ENCODE data around the gene DEPP1. TPM values are rescaled to one million over a fixed set of nuclear protein-coding genes. Genes with fewer than 3 reads are reported as not detected.

DEPP1 gene
- total and polyA plus RNA-seq, 2 of the 13 experiments (the other 11 are each of a cell fraction or from before 2014, with no cell fraction given), result 14.8 to 270 TPM

DNA sequence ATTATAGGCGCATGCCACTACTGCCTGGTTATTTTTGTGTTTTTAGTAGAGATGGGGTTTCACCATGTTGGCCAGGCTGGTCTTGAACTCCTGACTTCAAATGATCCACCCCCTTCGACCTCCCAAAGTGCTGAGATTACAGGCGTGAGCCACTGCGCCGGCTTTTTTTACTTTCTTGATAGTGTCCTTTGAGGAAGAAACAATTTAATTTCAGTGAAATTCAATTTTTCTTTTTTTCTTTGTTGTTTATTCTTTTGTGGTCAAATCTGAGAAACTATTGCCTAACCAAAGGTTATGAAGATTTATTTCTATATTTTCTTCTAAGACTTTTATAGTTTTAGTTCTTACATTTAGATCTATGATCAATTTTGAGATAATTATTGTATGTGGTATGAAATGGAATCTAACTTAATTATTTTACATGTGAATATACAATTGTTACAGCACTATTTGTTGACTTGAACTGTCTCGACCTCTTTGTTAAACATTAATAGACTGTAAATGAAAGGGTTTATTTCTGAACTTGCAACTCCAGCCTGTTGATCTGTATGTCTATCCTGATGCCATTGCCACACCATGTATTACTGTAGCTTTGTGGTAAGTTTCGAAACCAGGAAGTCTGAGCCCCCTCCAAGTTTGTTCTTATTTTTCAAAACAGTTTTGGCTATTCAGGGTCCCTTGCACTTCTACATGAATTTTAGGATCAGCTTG, 38.8 kb downstream of the DEPP1 start (continued):
- TF ChIP-seq, protein P1, sequence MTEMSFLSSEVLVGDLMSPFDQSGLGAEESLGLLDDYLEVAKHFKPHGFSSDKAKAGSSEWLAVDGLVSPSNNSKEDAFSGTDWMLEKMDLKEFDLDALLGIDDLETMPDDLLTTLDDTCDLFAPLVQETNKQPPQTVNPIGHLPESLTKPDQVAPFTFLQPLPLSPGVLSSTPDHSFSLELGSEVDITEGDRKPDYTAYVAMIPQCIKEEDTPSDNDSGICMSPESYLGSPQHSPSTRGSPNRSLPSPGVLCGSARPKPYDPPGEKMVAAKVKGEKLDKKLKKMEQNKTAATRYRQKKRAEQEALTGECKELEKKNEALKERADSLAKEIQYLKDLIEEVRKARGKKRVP (CRISPR knock-in tag; IDR thresholded peaks at IDR 0.05), result peak in 1 of 2 experiments; percentile 45; a peak in 1 of 4 replicates
- TF ChIP-seq NR2C2 (CRISPR knock-in tag; IDR thresholded peaks at IDR 0.05; ENCODE audit: borderline replicate concordance) (peak; percentile 24; the same call in 1 of the 2 replicates), MATR3 (CRISPR knock-in tag; IDR thresholded peaks at IDR 0.05) (no peak), MED1 (CRISPR knock-in tag; IDR thresholded peaks at IDR 0.05) (peak; percentile 78), GABPA (IDR thresholded peaks at IDR 0.05; ENCODE audit: low read depth, low read length) (no peak), GABPA (CRISPR knock-in tag; IDR thresholded peaks at IDR 0.05; ENCODE audit: low read depth) (no peak), ATRX (CRISPR knock-in tag; IDR thresholded peaks at IDR 0.05; ENCODE audit: borderline replicate concordance) (no peak), CHD2 (IDR thresholded peaks at IDR 0.05; ENCODE audit: low read depth, low read length) (no peak), PHF8 (CRISPR knock-in tag; IDR thresholded peaks at IDR 0.05) (no peak), POLR2AphosphoS5 (IDR thresholded peaks at IDR 0.05; ENCODE audit: low read depth, low read length) (no peak), HOXA9 (CRISPR knock-in tag; IDR thresholded peaks at IDR 0.05; ENCODE audit: borderline replicate concordance) (no peak), HOXD1 (CRISPR knock-in tag; IDR thresholded peaks at IDR 0.05) (0 out of 2 replicates have a peak, but pooled peaks have one; percentile 57), NCOA2 (CRISPR knock-in tag; IDR thresholded peaks at IDR 0.05) (peak; percentile 86), NFE2L1 (CRISPR knock-in tag; IDR thresholded peaks at IDR 0.05; ENCODE audit: borderline replicate concordance) (no peak), SP5 (CRISPR knock-in tag; IDR thresholded peaks at IDR 0.05; ENCODE audit: borderline replicate concordance, low read depth) (peak; percentile 49; the same call in 1 of the 2 replicates), SMAD3 (CRISPR knock-in tag; IDR thresholded peaks at IDR 0.05) (peak; percentile 50; the same call in 1 of the 2 replicates), ZNF552 (CRISPR knock-in tag; IDR thresholded peaks at IDR 0.05; ENCODE audit: borderline replicate concordance) (no peak), RARG (CRISPR knock-in tag; IDR thresholded peaks at IDR 0.05; ENCODE audit: low read depth) (no peak)
- TF ChIP-seq, protein P2, sequence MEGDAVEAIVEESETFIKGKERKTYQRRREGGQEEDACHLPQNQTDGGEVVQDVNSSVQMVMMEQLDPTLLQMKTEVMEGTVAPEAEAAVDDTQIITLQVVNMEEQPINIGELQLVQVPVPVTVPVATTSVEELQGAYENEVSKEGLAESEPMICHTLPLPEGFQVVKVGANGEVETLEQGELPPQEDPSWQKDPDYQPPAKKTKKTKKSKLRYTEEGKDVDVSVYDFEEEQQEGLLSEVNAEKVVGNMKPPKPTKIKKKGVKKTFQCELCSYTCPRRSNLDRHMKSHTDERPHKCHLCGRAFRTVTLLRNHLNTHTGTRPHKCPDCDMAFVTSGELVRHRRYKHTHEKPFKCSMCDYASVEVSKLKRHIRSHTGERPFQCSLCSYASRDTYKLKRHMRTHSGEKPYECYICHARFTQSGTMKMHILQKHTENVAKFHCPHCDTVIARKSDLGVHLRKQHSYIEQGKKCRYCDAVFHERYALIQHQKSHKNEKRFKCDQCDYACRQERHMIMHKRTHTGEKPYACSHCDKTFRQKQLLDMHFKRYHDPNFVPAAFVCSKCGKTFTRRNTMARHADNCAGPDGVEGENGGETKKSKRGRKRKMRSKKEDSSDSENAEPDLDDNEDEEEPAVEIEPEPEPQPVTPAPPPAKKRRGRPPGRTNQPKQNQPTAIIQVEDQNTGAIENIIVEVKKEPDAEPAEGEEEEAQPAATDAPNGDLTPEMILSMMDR (CRISPR knock-in tag; IDR thresholded peaks at IDR 0.05), result no peak
- TF ChIP-seq, protein P3, sequence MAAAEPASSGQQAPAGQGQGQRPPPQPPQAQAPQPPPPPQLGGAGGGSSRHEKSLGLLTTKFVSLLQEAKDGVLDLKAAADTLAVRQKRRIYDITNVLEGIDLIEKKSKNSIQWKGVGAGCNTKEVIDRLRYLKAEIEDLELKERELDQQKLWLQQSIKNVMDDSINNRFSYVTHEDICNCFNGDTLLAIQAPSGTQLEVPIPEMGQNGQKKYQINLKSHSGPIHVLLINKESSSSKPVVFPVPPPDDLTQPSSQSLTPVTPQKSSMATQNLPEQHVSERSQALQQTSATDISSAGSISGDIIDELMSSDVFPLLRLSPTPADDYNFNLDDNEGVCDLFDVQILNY (CRISPR knock-in tag; conservative IDR thresholded peaks at IDR 0.05), result no peak
- TF ChIP-seq, protein P4, sequence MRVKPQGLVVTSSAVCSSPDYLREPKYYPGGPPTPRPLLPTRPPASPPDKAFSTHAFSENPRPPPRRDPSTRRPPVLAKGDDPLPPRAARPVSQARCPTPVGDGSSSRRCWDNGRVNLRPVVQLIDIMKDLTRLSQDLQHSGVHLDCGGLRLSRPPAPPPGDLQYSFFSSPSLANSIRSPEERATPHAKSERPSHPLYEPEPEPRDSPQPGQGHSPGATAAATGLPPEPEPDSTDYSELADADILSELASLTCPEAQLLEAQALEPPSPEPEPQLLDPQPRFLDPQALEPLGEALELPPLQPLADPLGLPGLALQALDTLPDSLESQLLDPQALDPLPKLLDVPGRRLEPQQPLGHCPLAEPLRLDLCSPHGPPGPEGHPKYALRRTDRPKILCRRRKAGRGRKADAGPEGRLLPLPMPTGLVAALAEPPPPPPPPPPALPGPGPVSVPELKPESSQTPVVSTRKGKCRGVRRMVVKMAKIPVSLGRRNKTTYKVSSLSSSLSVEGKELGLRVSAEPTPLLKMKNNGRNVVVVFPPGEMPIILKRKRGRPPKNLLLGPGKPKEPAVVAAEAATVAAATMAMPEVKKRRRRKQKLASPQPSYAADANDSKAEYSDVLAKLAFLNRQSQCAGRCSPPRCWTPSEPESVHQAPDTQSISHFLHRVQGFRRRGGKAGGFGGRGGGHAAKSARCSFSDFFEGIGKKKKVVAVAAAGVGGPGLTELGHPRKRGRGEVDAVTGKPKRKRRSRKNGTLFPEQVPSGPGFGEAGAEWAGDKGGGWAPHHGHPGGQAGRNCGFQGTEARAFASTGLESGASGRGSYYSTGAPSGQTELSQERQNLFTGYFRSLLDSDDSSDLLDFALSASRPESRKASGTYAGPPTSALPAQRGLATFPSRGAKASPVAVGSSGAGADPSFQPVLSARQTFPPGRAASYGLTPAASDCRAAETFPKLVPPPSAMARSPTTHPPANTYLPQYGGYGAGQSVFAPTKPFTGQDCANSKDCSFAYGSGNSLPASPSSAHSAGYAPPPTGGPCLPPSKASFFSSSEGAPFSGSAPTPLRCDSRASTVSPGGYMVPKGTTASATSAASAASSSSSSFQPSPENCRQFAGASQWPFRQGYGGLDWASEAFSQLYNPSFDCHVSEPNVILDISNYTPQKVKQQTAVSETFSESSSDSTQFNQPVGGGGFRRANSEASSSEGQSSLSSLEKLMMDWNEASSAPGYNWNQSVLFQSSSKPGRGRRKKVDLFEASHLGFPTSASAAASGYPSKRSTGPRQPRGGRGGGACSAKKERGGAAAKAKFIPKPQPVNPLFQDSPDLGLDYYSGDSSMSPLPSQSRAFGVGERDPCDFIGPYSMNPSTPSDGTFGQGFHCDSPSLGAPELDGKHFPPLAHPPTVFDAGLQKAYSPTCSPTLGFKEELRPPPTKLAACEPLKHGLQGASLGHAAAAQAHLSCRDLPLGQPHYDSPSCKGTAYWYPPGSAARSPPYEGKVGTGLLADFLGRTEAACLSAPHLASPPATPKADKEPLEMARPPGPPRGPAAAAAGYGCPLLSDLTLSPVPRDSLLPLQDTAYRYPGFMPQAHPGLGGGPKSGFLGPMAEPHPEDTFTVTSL (CRISPR knock-in tag; IDR thresholded peaks at IDR 0.05; ENCODE audit: borderline replicate concordance), result peak; percentile 58; the same call in 1 of the 2 replicates
